H1 (cell line): ENCODE data around the gene TIMM9. TPM values are rescaled to one million over a fixed set of nuclear protein-coding genes. Genes with fewer than 3 reads are reported as not detected.

Experiments used
- CTCF ChIA-PET: fragments of 300-600 bp; sonication (Branson Sonifier 250); formaldehyde crosslinking; loops from one replicate; lab custom pipeline; 2021; ENCODE audit not compliant: partially characterized antibody; lab: Charles Lee
- POLR2A ChIA-PET: fragments of 300-600 bp; sonication (Branson Sonifier 250); formaldehyde crosslinking; loops from one replicate; lab custom pipeline; 2021; ENCODE audit warnings: inconsistent platforms; ENCODE audit not compliant: partially characterized antibody; lab: Charles Lee
- DNase-seq, 2 experiments: peaks; one replicate each; pipeline versions ENCODE4 v3.0.0 to v3.0.0-alpha.2; 2010 to 2022; ENCODE audit warnings: low spot score in 2 of 2, low read depth in 1 of 2, mixed read lengths in 1 of 2
- FAIRE-seq: peaks from 2 replicates; lab custom pipeline; 2011; peaks lifted over from hg19 to GRCh38; lab: Jason Lieb, UNC
- H2AFZ ChIP-seq: 2 replicates; pipeline ENCODE4 v1.8.1; 2012; ENCODE audit warnings: low read length, inconsistent platforms
- H2AK5ac ChIP-seq: 2 replicates; pipeline ENCODE4 v1.6.1; 2013; ENCODE audit warnings: low read depth, low read length
- H2BK120ac ChIP-seq: replicated peaks from 2 replicates; pipeline ENCODE3; 2013; ENCODE audit warnings: low read depth, low read length, inconsistent platforms
- H2BK12ac ChIP-seq: 2 replicates; pipeline ENCODE4 v1.6.1; 2013; ENCODE audit warnings: low read depth, low read length
- H2BK15ac ChIP-seq: 2 replicates; pipeline ENCODE4 v1.6.1; 2013; ENCODE audit warnings: low read length
- H2BK20ac ChIP-seq: 2 replicates; pipeline ENCODE4 v1.6.1; 2013; ENCODE audit warnings: low read length
- H2BK5ac ChIP-seq: 2 replicates; pipeline ENCODE4 v1.6.1; 2013; ENCODE audit warnings: low read depth, low read length
- H3K14ac ChIP-seq: 2 replicates; pipeline ENCODE4 v1.6.1; 2013; ENCODE audit warnings: inconsistent platforms; ENCODE audit not compliant: insufficient read length
- H3K18ac ChIP-seq: 2 replicates; pipeline ENCODE4 v1.6.1; 2013; ENCODE audit warnings: low read length; ENCODE audit errors: extremely low read depth
- H3K23ac ChIP-seq: 2 replicates; pipeline ENCODE4 v1.6.1; 2013; ENCODE audit warnings: inconsistent platforms; ENCODE audit not compliant: insufficient read length
- H3K23me2 ChIP-seq: 2 replicates; pipeline ENCODE4 v1.6.1; 2013; ENCODE audit warnings: low read depth, low read length
- H3K27ac ChIP-seq: 2 replicates; pipeline ENCODE4 v1.6.1; 2011; ENCODE audit warnings: low read depth, low read length, inconsistent platforms
- H3K27me3 ChIP-seq, 4 experiments: replicated peaks in 1 of 4; 1 replicate in 1 of 4; 2 replicates in 3 of 4; pipeline versions ENCODE4 v1.6.1 to v1.8.1; 2011 to 2013; ENCODE audit warnings: low read length in 3 of 4, mild to moderate bottlenecking in 3 of 4, inconsistent platforms in 2 of 4, mixed read lengths in 2 of 4, moderate library complexity in 1 of 4; ENCODE audit not compliant: control insufficient read depth in 3 of 4, insufficient read depth in 3 of 4; ENCODE audit errors: extremely low read depth in 1 of 4
- H3K36me3 ChIP-seq, 4 experiments: 2 replicates each; pipeline versions ENCODE4 v1.6.1 to v1.8.1; 2011 to 2013; ENCODE audit warnings: mild to moderate bottlenecking in 4 of 4, low read length in 3 of 4, moderate library complexity in 2 of 4, control low read depth in 1 of 4, inconsistent platforms in 1 of 4; ENCODE audit not compliant: insufficient read depth in 4 of 4, control insufficient read depth in 2 of 4
- H3K4ac ChIP-seq: replicated peaks from 2 replicates; pipeline ENCODE3; 2013; ENCODE audit warnings: low read length, low read depth, mixed read lengths, inconsistent platforms; ENCODE audit not compliant: insufficient read length
- H3K4me1 ChIP-seq, 4 experiments: replicated peaks in 1 of 4; 1 replicate in 1 of 4; 2 replicates in 3 of 4; pipeline versions ENCODE4 v1.6.1 to v1.8.1; 2011 to 2013; ENCODE audit warnings: low read length in 3 of 4, inconsistent platforms in 2 of 4, mixed read lengths in 1 of 4; ENCODE audit not compliant: insufficient read depth in 4 of 4, control insufficient read depth in 3 of 4
- H3K4me2 ChIP-seq, 2 experiments: 2 replicates each; pipeline versions ENCODE4 v1.6.1 to v1.8.1; 2011 to 2013; ENCODE audit warnings: low read depth in 2 of 2, low read length in 2 of 2, control low read depth in 1 of 2, inconsistent platforms in 1 of 2, mild to moderate bottlenecking in 1 of 2; ENCODE audit not compliant: insufficient read depth in 1 of 2
- H3K4me3 ChIP-seq, 4 experiments: fragments of 200-600, 300-600 bp in 1 of 4; sonication (generic), shearing (Covaris generic), sonication (Bioruptor Twin) in 1 of 4; 2 replicates each; pipeline versions ENCODE4 v1.5.1 to v1.8.1; 2011 to 2016; ENCODE audit warnings: low read length in 4 of 4, low read depth in 3 of 4, control low read depth in 2 of 4, inconsistent platforms in 2 of 4, mild to moderate bottlenecking in 2 of 4, mixed read lengths in 1 of 4, moderate library complexity in 1 of 4; ENCODE audit not compliant: insufficient read depth in 2 of 4; ENCODE audit errors: extremely low read depth in 1 of 4
- H3K56ac ChIP-seq: replicated peaks from 2 replicates; pipeline ENCODE3; 2013; ENCODE audit warnings: low read depth, mild to moderate bottlenecking, mixed read lengths, low read length, inconsistent platforms; ENCODE audit not compliant: insufficient read length
- H3K79me1 ChIP-seq: 2 replicates; pipeline ENCODE4 v1.6.1; 2013; ENCODE audit warnings: low read depth, low read length, control low read depth
- H3K79me2 ChIP-seq, 2 experiments: 2 replicates each; pipeline versions ENCODE4 v1.6.1 to v1.8.1; 2012 to 2013; ENCODE audit warnings: low read length in 2 of 2, mild to moderate bottlenecking in 2 of 2, inconsistent platforms in 1 of 2; ENCODE audit not compliant: insufficient read depth in 2 of 2, control insufficient read depth in 1 of 2
- H3K9ac ChIP-seq, 4 experiments: replicated peaks in 1 of 4; 1 replicate in 1 of 4; 2 replicates in 3 of 4; pipeline versions ENCODE4 v1.6.1 to v1.8.1; 2011 to 2013; ENCODE audit warnings: low read depth in 3 of 4, low read length in 3 of 4, control low read depth in 2 of 4, mild to moderate bottlenecking in 2 of 4, moderate library complexity in 2 of 4, inconsistent platforms in 1 of 4; ENCODE audit errors: extremely low read depth in 1 of 4
- H3K9me3 ChIP-seq, 2 experiments: 2 replicates each; pipeline versions ENCODE4 v1.6.1 to v1.8.1; 2012 to 2013; ENCODE audit warnings: mild to moderate bottlenecking in 2 of 2, moderate library complexity in 2 of 2, control low read depth in 1 of 2, inconsistent platforms in 1 of 2, low read depth in 1 of 2, low read length in 1 of 2, mixed read lengths in 1 of 2; ENCODE audit not compliant: insufficient read depth in 2 of 2
- H4K20me1 ChIP-seq, 2 experiments: replicated peaks in 1 of 2; 2 replicates each; pipeline versions ENCODE3 to v1.8.1; 2011 to 2013; ENCODE audit warnings: inconsistent platforms in 2 of 2, low read length in 2 of 2, mild to moderate bottlenecking in 1 of 2; ENCODE audit not compliant: insufficient read depth in 2 of 2, control insufficient read depth in 1 of 2
- H4K5ac ChIP-seq: 2 replicates; pipeline ENCODE4 v1.6.1; 2013; ENCODE audit warnings: low read length, low read depth, mixed read lengths, inconsistent platforms; ENCODE audit not compliant: insufficient read length
- H4K8ac ChIP-seq: 2 replicates; pipeline ENCODE4 v1.8.0; 2013; ENCODE audit warnings: mild to moderate bottlenecking, moderate library complexity, low read length, inconsistent platforms; ENCODE audit not compliant: insufficient read depth; ENCODE audit errors: extremely low read depth
- H4K91ac ChIP-seq: replicated peaks from 2 replicates; pipeline ENCODE3; 2013; ENCODE audit warnings: low read length, mixed read lengths, inconsistent platforms; ENCODE audit not compliant: insufficient read length
- BACH1 ChIP-seq: IDR thresholded peaks from 2 replicates; pipeline ENCODE4 v1.6.1; 2012; ENCODE audit warnings: low read length, improper control_type of control experiment
- BRCA1 ChIP-seq: IDR thresholded peaks from 2 replicates; pipeline ENCODE4 v1.6.1; 2012; ENCODE audit warnings: low read depth, low read length, improper control_type of control experiment
- CBX5 ChIP-seq: fragments of 300-800, 300-1000 bp; sonication (generic); IDR thresholded peaks from 2 replicates; pipeline ENCODE4 v1.7.1; 2016; ENCODE audit warnings: antibody characterized with exemption, low read length, low read depth
- CREB1 ChIP-seq: IDR thresholded peaks from 2 replicates; pipeline ENCODE4 v1.6.1; 2012; ENCODE audit warnings: inconsistent platforms
- CTBP2 ChIP-seq: IDR thresholded peaks from 2 replicates; pipeline ENCODE4 v1.7.0; 2011; ENCODE audit warnings: borderline replicate concordance, mild to moderate bottlenecking, moderate library complexity, mixed read lengths, low read length; ENCODE audit not compliant: insufficient read depth, insufficient read length
- EGR1 ChIP-seq: IDR thresholded peaks from 2 replicates; pipeline ENCODE4 v1.6.1; 2011; ENCODE audit warnings: low read depth, low read length, borderline replicate concordance
- EZH2 ChIP-seq: fragments of 200-600 bp; sonication (generic); IDR thresholded peaks from 2 replicates; pipeline ENCODE4 v1.7.1; 2012; ENCODE audit warnings: low read depth, mild to moderate bottlenecking, moderate library complexity, low read length, inconsistent platforms; ENCODE audit not compliant: severe bottlenecking
- HDAC6 ChIP-seq: IDR thresholded peaks from one replicate; pipeline ENCODE4 v1.7.1; 2012; ENCODE audit warnings: low read depth, mild to moderate bottlenecking, inconsistent platforms, low read length, moderate library complexity
- KDM5A ChIP-seq: fragments of 200-600 bp; IDR thresholded peaks from 2 replicates; pipeline ENCODE4 v1.7.1; 2012; ENCODE audit warnings: mild to moderate bottlenecking, low read length, inconsistent platforms, mixed read lengths
- NANOG ChIP-seq: IDR thresholded peaks from 2 replicates; pipeline ENCODE4 v1.6.1; 2011; ENCODE audit warnings: low read length, low read depth, mild to moderate bottlenecking, inconsistent platforms; ENCODE audit not compliant: insufficient read depth, poor library complexity, severe bottlenecking
- PHF8 ChIP-seq: fragments of 200-600 bp; sonication (generic); conservative IDR thresholded peaks from 2 replicates; pipeline ENCODE4 v1.7.1; 2012; ENCODE audit warnings: low read depth, mild to moderate bottlenecking, inconsistent platforms, low read length, moderate library complexity
- RXRA ChIP-seq: IDR thresholded peaks from 2 replicates; pipeline ENCODE4 v1.6.1; 2011; ENCODE audit warnings: low read depth, mild to moderate bottlenecking, low read length, moderate library complexity; ENCODE audit not compliant: insufficient read depth
- TEAD4 ChIP-seq: IDR thresholded peaks from 2 replicates; pipeline ENCODE4 v1.6.1; 2012; ENCODE audit warnings: low read depth, low read length, inconsistent platforms, mixed read lengths
- WGBS, 2 experiments: shearing (Covaris generic) in 1 of 2; methylation state at CpG; one replicate each; pipeline versions ENCODE4 v1.1.6 to v1.1.7; 2013 to 2015; ENCODE audit warnings: low lambda C conversion rate in 2 of 2, mixed read lengths in 2 of 2, inconsistent platforms in 1 of 2, low coverage in 1 of 2, missing lambda C conversion rate in 1 of 2; ENCODE audit not compliant: insufficient replicate concordance in 2 of 2, insufficient coverage in 1 of 2, insufficient read length in 1 of 2; ENCODE audit errors: extremely low coverage in 1 of 2, missing lambda C conversion rate in 1 of 2; 5-methylcytosine and 5-hydroxymethylcytosine counted together
- polyA plus RNA-seq, 7 experiments: library from polyadenylated mRNA; depleted of rRNA in 3 of 7; stranded (reverse) in 5 of 7; unstranded in 2 of 7; fragments of >200 nt in 5 of 7; fragments of 200-250 nt in 2 of 7; gene quantifications; 1 replicate in 5 of 7; 2 replicates in 1 of 7; 4 replicates in 1 of 7; pipeline versions ENCODE4 v1.2.1 to v1.2.3, GENCODE V29; 2011 to 2013; ENCODE audit warnings: missing spikeins in 2 of 7, mixed read lengths in 2 of 7
- total RNA-seq: library from RNA; stranded (reverse); fragmentation: NEBNext Ultra II Directional; extraction: Animal tissue kit (Norgen Biotek cat#: 25700); gene quantifications from 2 replicates; pipeline ENCODE4 v1.2.1, GENCODE V29; 2021
- TF ChIP-seq, protein P1 (sequence below): IDR thresholded peaks from 2 replicates; pipeline ENCODE4 v1.6.1; 2012; ENCODE audit warnings: inconsistent platforms

The TIMM9 gene
- total and polyA plus RNA-seq, 2 of the 8 experiments (the other 6 are each of a cell fraction or from before 2014, with no cell fraction given): 24.0 to 52.2 TPM

DNA sequence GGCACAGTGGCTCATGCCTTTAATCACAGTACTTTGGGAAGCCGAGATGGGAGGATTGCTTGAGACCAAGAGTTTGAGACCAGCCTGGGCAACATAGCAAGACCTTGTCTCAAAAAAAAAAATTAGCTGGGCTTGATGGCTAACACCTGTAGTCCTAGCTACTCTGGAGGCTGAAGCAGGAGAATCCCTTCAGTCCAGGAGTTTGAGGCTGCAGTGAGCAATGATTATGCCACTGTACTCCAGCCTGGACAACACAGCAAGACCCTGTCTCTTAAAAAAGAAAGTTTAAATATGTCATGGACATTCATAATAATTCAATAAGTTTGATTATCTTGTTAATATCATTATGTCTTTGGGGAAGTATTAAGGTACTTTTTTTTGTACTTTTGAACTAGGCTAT lies 39.1 kb upstream of the TIMM9 start:
- Histone ChIP-seq H2AFZ (no peak overlapping the region), H3K4me1 (no peaks in the 10 kb centered on the region), H3K4me2 (no peak overlapping the region), H3K14ac (no peak overlapping the region), H3K9me3 (no peaks in the 10 kb centered on the region), H3K79me1 (no peaks in the 10 kb centered on the region), H4K20me1 (no peaks in the 10 kb centered on the region), H3K4me3 (no peak overlapping the region), H3K18ac (no peak overlapping the region), H2BK12ac (no peak overlapping the region), H4K91ac (no peak overlapping the region), H3K79me2 (no peaks in the 10 kb centered on the region), H4K5ac (no peak overlapping the region), H4K8ac (no peak overlapping the region), H3K36me3 (peaks cover 0 to 17% (median 7%) of the 10 kb centered on the region in 4 experiments; a peak in 4 of 8 replicates), H2BK20ac (no peak overlapping the region), H3K4ac (no peak overlapping the region), H2BK120ac (no peak overlapping the region), H3K27ac (no peak overlapping the region), H3K23ac (no peak overlapping the region), H3K9ac (no peak overlapping the region), H3K56ac (no peak overlapping the region), H2BK5ac (no peak overlapping the region), H2BK15ac (no peak overlapping the region), H2AK5ac (no peak overlapping the region), H3K23me2 (no peaks in the 10 kb centered on the region), H3K27me3 (no peaks in the 10 kb centered on the region)
- CTCF ChIA-PET: interaction anchor here (0.6 to 1.1 kb wide), 2 partner anchors 174 to 589 kb away, joined by 4 read pairs; no protein-coding TSS in a partner anchor
- DNase-seq (no peak), FAIRE-seq (no peak)
- POLR2A ChIA-PET: interaction anchor here (0.6 to 1.1 kb wide), 2 partner anchors 13 to 40 kb away, joined by 3 read pairs; no protein-coding TSS in a partner anchor
- 80% methylated on average over 1 of the region's 1 CpG; no CpG with 5 or more reads in 1 of the 2 experiments for WGBS, 2 experiments
- TF ChIP-seq BACH1 (no peak), NANOG (no peak), EZH2 (no peak), BRCA1 (no peak), CBX5 (no peak), TEAD4 (no peak), HDAC6 (no peak), CREB1 (no peak), EGR1 (no peak), KDM5A (no peak), PHF8 (no peak), RXRA (no peak), CTBP2 (no peak)
- TF ChIP-seq, protein P1, sequence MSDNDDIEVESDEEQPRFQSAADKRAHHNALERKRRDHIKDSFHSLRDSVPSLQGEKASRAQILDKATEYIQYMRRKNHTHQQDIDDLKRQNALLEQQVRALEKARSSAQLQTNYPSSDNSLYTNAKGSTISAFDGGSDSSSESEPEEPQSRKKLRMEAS: no peak
